Measurements from ENCODE around the gene COPS4.

Gene COPS4

GRCh38 chr4:83124111-83124780 is 89.3 kb downstream of the COPS4 start:
- peak; percentile 25 for DNase-seq (ENCODE audit: low read depth)

Measured in EH (cell line).